GM12873 (cell line): ENCODE results near the gene HOXB9.

ENCODE experiments used
- CTCF ChIP-seq: IDR thresholded peaks from 2 replicates; pipeline ENCODE4 v1.5.1; 2012; ENCODE audit warnings: low read depth, mild to moderate bottlenecking, moderate library complexity, low read length, control low read depth; ENCODE audit not compliant: insufficient read depth; ENCODE audit errors: missing control alignments

Gene HOXB9

GRCh38 chr17:48642843-48643696 lies 16.9 kb upstream of the HOXB9 start:
- no peak for TF ChIP-seq CTCF

- no peak for TF ChIP-seq CTCF
Observed at GRCh38 chr17:48642059-48642842, 16.1 kb upstream of the HOXB9 start.

- TF ChIP-seq CTCF: no peak
Observed at GRCh38 chr17:48641541-48642058, 15.4 kb upstream of the HOXB9 start.

DNA sequence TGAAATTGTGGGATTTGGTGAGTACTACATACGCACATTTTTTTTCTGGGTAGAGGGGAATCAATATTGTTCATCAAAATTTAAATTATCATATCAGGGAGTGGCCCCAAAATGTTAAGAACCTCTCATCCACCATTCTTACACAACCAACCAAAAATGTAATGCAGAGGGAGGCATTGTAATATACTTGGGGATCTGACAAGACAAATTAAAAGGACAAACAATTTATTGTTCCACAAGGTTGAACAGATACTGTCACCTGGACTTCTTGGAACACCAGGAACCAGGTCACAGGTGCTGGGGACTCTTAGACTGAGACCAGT lies 14.7 kb upstream of the HOXB9 start:
- no peak for TF ChIP-seq CTCF

- no peak for TF ChIP-seq CTCF
Observed at GRCh38 chr17:48639982-48640857, 14.1 kb upstream of the HOXB9 start.

GRCh38 chr17:48639136-48639535 lies 13.0 kb upstream of the HOXB9 start:
- no peak for TF ChIP-seq CTCF
